ENCODE data around the gene ZFP90.
"Not testable (repeated sequence)": the region's sequence is repeated elsewhere in the genome, so short reads cannot be mapped to it uniquely, and the experiment has no call there.

Gene ZFP90

DNA sequence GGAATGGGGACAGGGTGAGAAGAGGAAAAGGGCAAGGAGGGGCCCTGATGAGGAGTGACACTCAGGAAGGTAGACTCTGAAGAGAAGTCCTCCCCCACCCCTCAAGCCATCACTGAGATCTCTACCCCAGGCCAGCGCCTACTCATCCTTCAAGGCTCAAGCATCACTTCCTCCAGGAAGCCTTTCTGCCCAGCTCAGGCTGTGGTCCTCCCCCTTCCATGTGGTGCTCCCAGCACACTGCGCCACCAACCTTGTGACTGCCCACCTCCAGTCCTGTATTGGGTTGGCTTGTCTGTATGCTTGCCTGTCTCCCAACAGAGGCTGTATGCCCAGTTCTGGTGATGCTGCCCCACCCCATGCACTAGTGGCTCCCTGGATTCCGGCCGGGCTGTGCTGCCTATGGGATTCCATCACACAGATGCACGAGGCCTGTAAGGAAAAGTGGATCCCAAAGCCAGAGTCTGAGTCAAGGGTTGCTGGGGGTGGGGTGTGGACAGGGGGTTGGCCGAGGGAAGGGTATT lies 19.8 kb upstream of the ZFP90 start:
- no peak for DNase-seq

DNA sequence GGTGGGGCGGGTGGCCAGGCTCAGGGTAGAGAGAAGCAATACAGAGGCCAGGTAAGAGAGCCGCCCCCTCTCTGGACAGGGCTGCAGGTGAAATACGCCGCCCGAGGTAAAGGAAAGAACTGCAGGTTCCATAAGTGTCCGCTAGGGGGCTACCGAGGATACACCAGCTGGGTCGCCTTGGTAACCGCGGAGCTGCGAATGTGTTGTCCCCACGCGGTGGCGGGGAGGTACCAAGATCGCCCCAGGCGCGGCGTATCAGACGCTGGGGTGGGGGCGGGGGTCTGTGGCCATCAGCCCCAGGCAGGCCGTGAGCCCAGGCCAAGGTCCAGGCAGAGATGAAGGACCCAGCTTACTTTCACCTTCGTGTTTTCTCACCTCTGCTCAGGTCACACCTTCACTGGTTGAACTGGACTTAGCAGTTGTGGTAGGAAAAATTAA lies 18.4 kb upstream of the ZFP90 start:
- DNase-seq: peak; percentile 55

DNA sequence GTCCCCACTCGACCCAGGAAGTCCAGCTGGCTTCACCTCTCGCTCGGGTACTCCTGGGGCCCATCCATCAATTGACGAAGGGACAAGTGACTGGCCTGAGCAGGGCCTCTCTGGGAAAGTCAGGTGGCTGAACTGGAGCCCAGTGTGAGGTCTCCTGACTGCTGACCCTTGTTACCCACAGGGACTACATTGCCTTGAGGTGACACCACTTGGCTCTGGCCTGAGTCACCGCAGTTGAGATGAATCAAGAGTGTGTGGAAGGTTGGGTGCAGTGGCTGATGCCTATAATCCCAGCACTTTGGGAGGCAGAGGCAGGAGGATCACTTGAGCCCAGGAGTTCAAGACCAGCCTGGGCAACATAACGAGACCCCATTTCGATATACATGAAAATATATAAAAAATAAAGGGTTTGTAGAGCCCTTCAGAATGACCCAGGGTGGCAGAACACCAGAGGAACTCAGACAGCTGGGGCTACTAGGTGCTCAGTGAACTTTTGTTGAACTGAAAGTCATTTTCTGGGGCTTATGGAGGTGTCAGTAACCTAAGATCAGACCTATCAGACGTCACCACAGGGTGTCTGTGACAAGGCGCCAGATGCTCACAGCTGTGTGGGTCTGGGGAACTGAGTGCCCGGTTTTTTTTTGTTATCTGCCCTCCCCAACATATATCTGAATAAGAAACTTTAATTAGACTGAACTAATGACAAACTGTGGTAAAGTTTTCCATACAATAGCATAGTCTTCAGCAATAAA lies 14.8 kb upstream of the ZFP90 start:
- no peak for DNase-seq

DNA sequence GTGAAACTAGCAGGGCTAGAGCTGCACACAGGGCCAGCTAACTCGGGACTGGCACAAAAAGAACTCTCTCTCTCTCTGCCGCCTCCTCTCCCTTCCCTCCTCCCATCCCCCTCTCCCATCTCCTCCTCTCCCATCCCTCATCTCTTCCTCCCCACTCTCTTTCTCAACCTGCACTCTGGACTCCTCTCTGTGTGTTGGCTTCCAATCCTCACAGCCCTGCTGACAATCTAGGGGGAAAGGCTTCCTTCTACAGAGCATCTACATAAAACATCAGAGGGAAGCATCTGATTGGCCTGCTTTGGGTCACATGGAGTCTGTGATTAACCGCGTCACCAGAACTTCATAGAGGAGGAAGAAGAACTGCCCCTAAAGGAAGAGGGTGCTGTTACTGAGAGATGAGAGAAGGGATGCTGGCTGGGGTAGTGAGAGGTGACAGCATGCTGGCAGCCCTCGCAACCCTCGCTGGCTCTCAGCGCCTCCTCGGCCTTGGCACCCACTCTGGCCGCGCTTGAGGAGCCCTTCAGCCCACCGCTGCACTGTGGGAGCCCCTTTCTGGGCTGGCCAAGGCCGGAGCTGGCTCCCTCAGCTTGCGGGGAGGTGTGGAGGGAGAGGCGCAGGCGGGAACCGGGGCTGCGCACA lies 12.8 kb upstream of the ZFP90 start:
- DNase-seq: no peak

DNA sequence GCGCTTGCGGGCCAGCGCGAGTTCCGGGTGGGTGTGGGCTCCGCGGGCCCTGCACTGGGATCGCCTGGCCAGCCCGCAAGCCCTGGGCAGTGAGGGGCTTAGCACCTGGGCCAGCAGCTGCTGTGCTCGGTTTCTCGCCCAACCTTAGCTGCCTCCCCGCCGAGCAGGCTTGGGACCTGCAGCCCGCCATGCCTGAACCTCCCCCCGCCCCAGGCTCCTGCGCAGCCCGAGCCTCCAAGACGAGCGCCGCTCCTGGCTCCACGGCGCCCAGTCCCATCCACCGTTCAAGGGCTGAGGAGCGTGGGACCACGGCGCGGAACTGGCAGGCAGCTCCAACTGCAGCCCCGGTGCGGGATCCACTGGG lies 12.3 kb upstream of the ZFP90 start:
- no peak for DNase-seq

DNA sequence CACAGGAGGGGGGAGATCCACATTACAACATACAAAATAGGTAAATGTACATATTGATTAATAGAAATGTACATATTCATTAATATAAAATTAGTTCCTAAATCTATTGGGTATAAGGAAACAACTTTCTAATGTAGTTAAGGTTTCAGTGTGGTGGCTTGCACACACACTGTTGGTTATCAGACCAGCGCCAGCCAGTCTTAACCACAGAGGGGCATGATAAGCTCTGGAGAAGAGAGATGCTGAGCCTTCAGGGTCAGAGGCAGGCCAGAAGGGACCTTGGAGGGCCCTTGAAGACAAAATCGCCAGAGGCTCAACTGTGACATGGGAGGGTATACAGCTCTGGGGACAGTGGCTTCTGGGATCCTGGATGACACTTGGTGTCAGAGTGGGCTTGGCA lies 10.9 kb upstream of the ZFP90 start:
- no peak for DNase-seq

DNA sequence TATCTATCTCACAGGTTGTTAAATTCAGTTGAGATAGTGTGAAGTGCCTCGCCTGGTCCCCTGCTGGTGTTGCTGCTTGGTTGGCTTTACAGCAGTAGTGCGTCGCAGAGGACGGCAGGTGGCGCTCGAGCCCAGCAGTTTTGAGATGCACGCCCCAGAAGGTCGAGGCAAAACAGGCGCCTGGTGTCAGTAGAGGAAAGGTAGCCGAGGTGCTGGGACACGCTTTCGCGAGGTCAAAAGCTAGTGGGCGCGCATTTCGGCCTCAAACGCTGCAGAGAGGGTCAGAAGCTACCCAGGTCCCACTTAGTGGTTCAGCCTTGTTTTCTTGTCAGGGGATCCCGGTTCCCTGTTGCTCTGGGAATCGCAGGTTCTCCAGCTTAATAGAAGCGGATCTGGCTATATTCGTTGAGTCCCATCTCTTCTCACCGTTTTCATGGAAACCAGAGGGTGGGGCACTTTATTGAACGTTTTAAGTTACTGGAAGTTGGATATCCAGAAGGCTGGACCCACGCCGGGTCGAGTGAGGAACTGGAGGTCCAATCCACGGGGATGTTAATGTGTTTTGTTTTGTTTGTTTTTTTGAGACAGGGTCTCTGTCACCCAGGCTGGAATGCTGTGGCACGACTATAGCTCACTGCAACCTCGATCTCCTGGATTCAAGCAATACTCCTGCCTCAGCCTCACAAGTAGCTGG lies 10.3 kb upstream of the ZFP90 start:
- peak; percentile 64 for DNase-seq

DNA sequence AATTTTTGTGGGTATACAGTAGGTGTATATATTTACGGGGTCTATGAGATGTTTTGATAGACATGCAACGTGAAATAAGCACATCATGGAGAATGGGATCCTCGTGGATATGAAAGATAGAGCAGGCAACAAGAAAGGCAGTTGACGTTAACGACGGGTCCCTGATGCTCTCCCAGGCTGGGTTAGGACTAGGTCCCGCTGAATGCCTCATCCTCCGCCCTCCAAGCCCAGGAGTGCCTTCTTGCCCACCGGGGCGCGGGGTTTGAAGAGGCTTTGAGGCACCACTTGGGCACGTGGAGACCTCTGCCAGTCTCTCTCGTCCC lies 9.5 kb upstream of the ZFP90 start:
- DNase-seq: no peak

DNA sequence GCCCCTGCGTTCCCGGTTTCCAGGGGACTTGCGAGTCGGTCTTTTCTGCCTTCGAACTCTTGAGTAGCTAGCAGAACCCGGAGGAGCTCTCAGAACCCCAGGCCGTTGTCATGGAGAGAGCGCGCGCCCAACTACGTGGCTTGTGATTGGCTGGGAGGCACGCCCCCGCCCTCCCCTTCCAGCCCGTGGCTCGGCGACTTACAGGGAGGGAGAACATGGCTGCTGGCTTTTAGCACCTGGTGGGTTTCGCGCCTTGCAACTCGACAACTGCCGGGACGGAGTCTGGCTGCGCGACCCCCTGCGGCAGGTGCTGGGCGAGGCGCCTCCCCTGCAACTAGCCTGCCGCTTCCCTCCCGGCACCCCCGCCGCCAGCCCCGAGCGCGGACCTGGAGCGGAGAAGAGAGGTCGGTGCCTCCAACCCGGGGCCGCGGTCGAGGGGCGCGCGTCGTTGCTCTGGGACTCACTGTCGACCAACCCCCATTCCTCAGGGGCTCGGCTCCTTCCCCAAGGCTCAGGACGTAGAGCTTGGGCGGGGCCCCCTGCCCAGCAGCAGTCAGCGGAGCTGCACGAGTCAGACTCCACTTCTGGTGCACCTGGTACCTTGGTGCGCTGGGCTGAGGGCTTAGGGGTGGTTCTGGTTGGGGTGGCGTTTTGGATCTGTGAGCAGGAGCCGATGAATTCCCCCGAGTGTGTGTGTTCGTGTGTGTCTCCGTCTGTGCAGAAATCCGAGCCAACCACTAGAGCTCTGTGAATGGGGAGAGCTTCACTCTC lies 9.0 kb upstream of the ZFP90 start:
- peak; percentile 81 for DNase-seq

DNA sequence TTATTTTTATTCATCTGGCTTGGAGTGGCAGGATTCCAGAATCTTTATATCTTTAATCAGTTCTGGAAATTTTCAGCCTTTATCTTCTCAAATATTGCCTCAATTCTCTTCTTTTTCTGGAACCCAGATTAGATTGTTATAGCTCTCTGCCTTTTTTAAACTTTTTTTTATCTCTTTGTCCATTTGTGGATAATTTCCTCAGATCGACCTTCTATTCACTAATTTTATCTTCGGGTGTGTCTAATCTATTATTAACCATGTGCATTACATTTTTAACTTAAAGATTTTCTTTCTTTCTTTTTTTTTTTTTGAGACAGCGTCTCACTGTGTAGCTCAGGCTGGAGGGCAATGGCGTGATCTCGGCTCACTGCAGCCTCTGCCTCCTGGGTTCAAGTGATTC lies 5.2 kb upstream of the ZFP90 start:
- DNase-seq: no peak

DNA sequence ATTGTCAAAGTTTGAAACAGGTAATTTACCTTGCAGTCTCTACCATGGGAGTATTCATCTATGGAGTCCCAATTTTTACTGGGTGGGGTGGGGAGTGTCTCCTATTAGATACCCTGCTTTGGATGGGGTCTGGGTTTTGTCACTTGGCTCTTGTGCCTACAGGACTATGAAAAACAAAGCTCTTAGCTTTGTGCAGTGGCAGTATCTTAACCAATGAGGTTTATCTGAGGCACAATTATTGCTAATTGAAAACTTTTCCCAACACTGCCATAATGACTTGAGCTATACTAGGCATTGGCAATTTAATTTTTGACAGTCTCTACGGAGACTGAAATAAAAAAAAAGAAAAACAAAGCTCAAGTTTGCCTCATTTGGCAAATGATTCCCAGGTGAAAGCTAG lies 3.8 kb upstream of the ZFP90 start:
- no peak for DNase-seq

DNA sequence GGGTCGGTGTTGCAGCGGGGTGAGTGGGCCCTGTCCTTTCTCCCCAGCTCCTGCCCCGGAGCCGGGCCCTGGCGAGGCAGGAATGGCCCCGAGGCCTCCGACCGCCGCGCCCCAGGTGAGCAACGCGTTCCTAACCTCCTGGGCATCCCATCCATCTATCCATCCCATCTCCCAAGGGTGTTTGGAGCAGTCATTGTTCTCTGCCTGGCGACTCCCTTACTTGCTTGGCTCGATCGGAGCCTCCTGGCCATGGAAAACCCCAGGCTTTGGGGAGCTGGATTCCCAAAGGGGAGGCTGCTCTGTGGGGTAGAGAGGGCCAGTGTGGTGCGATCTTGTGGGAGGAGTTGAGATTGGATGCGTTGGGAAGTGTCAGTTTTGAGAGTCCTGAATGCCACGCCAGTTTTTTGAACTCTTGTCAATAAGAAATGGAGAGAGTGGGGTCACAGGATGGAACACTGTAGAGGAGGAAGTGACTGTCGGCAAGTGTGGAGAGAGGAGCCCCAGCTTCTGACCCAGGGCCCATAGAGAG lies 684 bp downstream of the ZFP90 start:
- DNase-seq: peak; percentile 14

DNA sequence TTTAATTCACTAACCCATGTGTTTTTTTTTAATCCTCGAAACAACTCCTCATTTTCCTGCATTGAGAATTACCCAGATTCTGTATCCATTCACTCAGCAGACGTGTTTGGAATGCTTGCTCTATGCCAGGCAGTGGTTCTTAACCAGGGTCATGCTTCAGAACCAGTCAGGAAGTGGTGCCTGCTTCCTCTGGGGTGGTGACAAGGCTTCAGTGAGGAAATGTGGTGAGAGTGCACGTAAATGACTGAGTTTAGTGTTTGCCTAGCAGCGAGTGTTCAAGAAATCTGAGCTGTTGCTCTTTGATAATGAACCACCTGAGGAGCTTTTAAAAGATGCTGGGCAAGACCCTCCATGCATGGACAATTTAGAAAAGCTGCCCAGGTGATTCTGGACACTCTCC lies 9.9 kb downstream of the ZFP90 start:
- no peak for DNase-seq

DNA sequence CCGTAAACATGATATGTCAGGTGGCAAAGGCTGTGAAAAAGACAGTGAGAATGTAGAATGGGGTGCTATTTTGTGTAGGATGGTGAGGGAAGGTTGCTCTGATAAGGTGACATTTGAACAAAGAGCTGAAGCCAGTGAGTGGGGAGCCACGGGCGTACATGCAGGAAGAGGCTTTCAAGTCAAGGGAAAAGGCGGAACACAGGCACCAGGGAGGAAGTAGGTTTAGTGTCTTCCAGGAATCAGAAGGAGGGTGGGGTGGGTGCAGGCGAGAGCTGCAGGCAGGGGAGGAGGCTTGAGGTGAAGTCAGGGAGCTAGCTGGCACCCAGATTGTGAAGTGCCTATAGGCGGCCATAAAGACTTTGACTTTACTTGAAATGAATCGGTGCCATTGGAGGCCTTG lies 14.1 kb downstream of the ZFP90 start:
- no peak for DNase-seq

DNA sequence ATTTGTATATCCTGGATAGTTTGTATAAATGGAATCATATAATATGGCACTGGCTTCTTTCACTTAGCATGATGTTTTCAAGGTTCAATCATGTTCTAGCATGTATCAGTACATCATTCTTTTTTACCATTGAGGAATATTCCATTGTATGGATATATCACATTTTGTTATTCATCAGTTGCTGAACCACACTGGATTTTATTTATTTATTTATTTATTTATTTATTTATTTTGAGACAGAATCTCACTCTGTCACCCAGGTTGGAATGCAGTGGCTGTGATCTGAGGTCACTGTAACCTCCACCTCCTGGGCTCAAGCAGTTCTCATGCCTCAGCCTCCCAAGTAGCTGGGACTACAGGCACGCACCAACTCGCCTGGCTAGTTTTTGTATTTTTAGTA lies 21.2 kb downstream of the ZFP90 start:
- not testable (repeated sequence) for DNase-seq

DNA sequence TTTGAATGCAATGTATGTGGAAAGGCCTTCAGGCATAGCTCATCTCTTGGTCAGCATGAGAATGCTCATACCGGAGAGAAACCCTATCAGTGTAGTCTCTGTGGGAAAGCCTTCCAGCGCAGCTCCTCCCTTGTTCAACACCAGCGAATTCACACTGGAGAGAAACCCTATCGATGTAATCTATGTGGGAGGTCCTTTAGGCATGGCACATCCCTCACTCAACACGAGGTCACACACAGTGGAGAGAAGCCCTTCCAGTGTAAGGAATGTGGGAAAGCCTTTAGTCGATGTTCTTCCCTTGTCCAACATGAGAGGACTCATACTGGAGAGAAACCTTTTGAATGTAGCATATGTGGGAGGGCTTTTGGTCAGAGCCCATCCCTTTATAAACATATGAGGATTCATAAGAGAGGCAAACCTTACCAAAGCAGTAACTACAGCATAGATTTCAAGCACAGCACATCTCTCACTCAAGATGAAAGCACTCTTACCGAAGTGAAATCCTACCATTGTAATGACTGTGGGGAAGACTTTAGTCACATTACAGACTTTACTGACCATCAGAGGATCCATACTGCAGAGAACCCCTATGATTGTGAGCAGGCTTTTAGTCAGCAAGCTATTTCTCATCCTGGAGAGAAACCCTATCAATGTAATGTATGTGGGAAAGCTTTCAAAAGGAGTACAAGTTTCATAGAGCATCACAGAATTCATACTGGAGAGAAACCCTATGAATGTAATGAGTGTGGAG lies 24.7 kb downstream of the ZFP90 start:
- DNase-seq: no peak

DNA sequence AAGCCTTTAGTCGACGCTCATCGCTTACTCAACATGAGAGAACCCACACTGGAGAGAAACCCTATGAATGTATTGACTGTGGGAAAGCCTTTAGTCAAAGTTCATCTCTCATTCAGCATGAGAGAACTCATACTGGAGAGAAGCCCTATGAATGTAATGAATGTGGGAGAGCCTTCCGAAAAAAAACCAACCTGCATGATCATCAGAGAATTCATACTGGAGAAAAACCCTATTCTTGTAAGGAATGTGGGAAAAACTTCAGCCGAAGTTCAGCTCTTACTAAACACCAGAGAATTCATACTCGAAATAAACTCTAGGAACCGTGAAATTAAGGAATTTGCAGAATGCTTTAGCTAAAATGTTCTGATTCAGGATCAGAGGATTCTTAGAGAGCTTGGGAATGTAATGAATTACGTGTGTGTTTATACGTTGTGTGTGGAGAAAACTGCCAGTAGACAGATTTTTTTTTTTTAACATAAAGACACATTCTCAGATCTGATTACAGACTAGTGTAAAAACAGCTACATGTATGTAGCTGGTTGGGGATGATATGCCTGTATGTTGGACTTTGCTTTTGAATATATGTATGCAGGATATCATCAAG lies 25.4 kb downstream of the ZFP90 start:
- DNase-seq: no peak

DNA sequence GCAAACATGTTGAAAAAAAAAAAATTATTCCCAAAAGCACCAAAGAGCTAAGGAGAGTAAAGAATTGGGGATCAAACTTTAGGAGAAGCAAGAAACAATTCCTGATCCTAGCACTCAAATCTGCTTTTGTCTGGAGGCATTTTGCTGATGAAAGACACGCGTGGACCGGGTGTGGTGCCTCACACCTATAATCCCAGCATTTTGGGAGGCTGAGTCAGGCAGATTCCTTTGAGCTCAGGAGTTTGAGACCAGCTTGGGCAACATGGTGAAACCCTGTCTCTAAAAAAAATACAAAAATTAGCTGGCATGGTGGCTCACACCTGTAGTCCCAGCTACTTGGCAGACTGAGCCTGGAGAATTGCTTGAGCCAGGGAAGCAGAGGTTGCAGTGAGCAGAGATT lies 35.4 kb downstream of the ZFP90 start:
- no peak for DNase-seq

DNA sequence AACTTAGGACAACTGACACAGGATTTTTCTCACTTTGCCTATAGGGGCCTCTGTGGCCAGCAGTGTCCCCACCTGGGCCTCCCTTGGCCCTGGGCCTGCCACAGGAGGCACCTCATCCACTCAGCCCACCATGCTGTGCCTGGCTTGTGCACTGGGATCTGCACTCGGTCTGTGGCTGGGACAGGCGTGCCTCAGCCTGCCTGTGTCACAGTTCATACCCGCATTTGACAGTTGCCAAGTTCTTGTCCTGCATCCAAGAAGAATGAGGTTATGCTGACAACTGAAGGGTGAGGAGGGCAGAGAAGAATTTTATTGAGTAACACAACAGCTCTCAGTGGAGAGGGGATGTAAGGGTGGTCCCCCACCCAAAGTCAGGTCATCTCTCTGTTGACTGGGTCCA lies 36.0 kb downstream of the ZFP90 start:
- no peak for DNase-seq

DNA sequence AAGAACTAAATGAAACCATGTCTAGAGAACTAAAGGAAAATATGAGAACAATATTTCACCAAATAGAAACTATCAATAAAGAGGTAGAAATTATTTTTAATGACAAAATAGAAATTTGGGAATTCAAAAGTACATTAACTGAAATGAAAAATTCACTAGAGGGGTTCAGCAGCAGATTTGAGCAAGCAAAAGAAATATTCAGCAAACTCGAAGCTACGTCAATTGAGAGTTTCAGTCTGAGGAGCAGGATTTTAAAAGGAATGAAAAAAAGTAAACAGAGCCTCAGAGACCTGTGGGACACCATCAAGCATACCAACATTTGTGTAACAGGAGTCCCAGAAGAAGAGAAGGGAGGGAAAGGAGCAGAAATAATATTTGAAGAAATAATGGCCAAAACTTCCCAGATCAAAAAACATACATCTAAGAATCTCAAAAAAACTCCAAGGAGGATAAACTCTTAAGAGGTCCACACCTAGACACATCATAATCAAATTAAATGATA lies 38.3 kb downstream of the ZFP90 start:
- DNase-seq: no peak

DNA sequence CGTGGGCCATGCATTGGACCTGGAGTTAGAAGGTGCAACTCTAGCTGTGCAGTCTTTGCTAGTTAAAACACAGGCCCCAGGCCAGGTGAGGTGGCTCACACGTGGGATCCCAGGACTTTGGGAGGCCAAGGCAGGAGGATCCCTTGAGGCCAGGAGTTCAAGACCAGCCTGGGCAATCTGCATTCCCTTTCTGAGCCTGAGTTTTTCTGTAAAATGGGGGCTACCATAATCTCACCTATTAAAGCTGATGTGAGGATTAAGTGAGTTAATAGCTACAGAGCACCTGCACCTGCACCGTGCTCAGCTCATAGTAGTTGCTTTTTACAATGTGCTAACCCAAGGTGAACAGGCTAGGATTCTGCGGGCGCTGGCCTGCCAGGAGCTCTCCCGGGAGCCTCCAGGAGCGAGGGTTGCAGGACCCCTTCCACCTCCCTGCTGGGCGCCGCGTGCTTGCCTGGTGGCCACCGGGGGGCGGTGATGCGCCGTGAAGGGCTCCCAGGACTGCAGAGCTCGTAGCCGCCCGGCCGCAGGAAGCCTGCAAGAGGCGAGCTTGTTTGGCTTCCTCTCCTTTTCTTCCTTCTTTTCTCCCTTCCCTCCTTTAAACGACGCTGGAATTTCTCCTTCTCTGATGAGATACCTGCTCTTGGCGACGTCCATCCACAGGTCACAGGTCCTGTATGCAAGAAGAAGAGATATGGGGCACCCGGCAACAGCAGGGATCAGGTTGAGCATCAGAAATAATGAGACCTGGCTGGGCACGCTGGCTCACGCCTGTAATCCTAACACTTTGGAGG lies 51.3 kb downstream of the ZFP90 start:
- DNase-seq: no peak
